T-helper 1 cell (primary cell): ENCODE data around the gene EI24.
"Not testable (repeated sequence)": the region's sequence is repeated elsewhere in the genome, so short reads cannot be mapped to it uniquely, and the experiment has no call there.

Experiments used
- DNase-seq, 5 donors: peaks; one replicate each; pipeline ENCODE4 v3.0.0-alpha.2; 2012 to 2020
- total RNA-seq, 4 donors: gene quantifications; one replicate each; lab custom pipeline; 2026; lab: John Stamatoyannopoulos, UW

EI24 gene
- 18.8 to 29.3 (median 23.8) reads per million in 4 donors for total RNA-seq

- DNase-seq: peak; percentile 68 to 92 (median 80)
Measured at GRCh38 chr11:125568970-125569914, at the start of gene EI24. Gene EI24, plus strand, starts transcription at chr11:125569477. Its CDS starts 3,051 bp downstream, at chr11:125572528.

GRCh38 chr11:125519860-125520834, 49.1 kb upstream of the EI24 start:
- no peak for DNase-seq

- DNase-seq: no peak
Measured at GRCh38 chr11:125525303-125525702, 44.0 kb upstream of the EI24 start.

GRCh38 chr11:125532668-125533067, 36.6 kb upstream of the EI24 start:
- no peak for DNase-seq

DNA sequence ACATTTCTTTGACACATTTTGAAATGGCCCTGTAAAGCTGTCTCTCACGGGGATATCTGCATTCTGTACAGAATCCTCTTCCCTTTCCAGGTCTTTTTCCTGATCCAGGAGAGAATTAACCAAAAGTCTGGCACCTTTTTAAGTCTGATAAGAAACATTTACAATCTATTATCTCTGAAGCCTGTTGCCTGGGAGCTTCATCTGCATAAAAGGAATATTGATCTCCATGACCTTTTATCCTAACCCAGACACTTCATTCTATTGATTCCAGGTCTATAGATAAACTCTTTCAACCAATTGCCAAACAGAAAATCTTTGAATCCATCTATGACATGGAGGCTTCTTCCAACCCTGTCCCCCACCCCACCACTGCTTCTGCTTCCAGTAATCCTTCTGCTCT, 33.7 kb upstream of the EI24 start:
- DNase-seq: no peak

- not testable (repeated sequence) for DNase-seq
Measured at GRCh38 chr11:125536834-125537233, 32.4 kb upstream of the EI24 start.

GRCh38 chr11:125542709-125543108, 26.6 kb upstream of the EI24 start:
- DNase-seq: no peak

- no peak for DNase-seq
Measured at GRCh38 chr11:125550780-125551179, 18.5 kb upstream of the EI24 start.

DNA sequence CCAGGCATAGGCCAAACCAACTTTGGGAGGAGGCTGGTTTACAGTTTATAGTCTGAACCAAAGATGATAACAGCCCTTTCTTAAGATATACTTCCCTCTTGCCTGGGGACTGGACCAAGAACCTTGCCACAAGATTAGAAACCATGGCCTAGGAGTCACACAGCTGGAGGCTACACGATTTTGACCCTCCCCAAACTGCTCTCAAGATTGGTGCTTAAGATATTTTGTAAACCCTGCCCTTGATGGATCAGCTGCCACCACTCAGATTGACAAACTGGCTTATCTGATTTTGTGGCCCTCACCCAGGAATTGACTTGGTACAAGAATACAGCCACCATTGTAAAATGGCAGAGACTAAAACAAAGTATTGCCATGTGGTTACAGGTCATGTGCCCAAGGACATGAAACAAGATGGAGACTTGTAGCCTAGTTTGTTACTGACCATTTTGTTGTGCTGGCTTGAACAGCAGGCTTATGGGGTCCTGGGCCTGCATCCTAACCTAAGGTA, 17.4 kb upstream of the EI24 start:
- no peak for DNase-seq

- no peak for DNase-seq
Measured at GRCh38 chr11:125552927-125553326, 16.4 kb upstream of the EI24 start.

DNA sequence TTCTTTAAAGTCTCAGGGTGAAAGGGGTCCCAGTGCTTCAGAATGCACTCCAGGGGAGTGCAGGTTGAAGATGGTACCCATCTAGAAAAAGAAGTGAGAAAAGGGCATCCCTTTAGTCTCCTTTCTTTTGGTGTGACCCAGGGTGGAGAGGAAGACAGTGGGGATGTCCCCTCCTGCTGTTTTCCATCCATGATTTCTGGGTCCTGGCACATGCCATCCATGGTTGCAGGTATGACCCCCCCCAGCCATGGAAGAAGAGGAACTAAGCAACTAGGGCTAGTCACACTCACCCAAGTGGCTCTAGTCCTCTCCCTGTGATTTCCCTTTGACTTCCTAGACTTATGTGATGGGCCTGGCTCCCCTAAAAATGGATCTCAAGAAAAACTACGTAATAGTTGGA, 15.9 kb upstream of the EI24 start:
- DNase-seq: no peak

DNA sequence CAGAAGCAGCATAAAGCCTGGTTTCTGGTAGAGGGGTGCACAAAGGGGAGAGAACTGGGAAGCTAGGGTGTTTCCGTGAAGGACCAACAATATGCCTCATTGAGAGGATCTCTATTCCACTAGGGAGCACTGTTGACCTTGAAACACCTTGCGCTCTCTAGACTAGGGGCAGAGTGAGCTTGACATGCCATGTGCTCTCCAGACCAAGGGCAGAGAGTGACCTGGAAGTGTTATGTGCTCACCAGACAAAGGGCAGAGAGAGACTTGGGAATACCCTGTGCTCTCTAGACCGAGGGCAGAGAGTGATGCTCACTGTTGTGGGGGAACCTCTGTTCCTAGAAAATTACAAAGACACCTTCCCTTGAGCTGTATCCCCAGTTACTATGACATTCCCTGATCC, 15.2 kb upstream of the EI24 start:
- DNase-seq: no peak

DNA sequence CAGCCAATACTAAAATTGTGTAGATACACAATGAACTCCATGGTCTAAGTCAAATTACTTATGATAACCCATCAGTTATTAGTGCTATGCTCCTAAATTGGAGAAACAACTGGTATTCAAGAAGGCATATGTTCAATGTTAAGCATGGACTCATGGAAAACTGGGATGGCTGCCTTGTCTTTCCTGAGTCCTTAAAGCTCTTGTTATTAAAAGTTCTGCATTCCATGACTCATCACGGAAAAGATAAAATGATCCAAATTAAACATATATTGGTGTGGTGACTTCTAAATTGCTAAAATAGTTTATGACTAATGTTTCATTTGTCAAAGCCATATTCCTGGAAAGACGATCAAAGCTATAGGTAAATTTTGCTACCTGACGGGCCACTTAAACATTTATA, 9.4 kb upstream of the EI24 start:
- DNase-seq: no peak

GRCh38 chr11:125561924-125562323, 7.4 kb upstream of the EI24 start:
- DNase-seq: no peak

DNA sequence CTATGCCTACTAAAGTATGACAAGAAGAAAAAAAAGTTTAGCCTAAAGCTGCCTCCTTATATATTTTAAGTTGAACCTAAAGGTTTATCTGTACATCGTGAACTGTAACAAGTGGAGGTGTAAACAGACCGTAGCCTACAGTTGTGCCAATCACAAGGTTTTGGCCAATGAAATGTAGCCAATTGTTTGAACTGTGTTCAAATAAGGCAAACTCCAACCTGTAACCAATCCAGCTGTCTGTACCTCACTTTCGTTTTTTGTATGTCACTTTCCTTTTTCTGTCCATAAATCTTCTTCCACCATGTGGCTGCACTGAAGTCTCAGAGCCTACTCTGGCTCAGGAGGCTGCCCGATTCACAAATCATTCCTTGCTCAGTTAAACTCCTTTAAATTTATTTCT, 6.8 kb upstream of the EI24 start:
- DNase-seq: no peak

DNA sequence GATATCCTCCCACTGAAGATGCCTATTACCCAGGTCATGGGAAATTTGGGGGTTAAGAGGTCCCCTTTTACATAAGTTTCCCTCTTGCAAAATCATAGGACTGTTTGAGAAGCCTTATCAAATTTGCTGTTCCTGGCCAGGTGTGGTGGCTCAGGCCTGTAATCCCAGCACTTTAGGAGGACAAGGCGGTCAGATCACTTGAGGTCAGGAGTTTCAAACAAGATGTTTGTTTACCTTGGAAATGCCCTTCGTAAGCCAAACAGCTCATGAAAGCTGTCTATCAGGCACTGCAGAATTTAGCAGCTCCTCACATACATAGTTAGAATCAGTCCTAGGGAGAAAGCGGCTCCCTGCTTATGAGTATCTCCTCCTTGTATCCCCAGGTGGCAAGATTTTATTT, 4.9 kb upstream of the EI24 start:
- DNase-seq: no peak

DNA sequence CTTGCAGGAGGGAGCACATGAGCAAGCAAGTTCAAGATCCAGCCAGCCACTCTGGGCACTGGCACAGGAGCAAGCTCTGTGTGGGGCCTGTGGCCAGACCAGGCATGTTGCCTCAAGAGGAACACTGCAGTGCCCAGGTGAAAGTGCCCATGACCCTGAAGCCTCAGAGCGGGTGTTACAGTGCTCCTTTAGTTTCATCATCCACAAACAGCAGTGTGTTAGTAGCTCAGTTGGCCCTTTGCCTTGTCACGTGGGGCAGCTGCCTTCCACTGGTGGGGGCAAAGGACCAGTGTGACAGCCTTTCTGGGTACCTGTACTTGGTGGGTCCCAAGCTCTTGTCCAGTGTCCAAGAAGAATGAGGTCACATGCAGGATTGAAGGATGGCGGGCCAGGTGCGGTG, 3.0 kb upstream of the EI24 start:
- DNase-seq: no peak

GRCh38 chr11:125569915-125570621, 791 bp downstream of the EI24 start:
- DNase-seq: peak in 1 of 5 donors; percentile 20

GRCh38 chr11:125570952-125571351, 1.7 kb downstream of the EI24 start:
- no peak for DNase-seq

GRCh38 chr11:125572916-125573315, 3.6 kb downstream of the EI24 start:
- DNase-seq: no peak

- DNase-seq: not testable (repeated sequence)
Measured at GRCh38 chr11:125577181-125577580, 7.9 kb downstream of the EI24 start.

DNA sequence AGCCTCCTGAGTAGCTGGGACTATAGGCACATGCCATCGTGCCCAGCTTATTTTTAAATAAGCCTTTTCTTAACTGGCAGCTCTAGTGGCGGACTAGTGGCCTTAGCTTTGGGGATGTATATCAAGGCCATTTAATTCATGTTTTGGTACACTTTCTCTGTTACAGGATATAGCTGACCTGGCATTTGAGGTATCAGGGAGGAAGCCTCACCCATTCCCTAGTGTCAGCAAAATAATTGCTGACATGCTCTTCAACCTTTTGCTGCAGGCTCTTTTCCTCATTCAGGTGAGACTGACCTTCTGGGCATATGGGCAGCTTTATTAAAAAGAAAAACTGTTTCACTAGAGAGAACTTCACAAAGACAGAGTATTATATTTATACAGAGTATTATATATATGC, 9.5 kb downstream of the EI24 start:
- DNase-seq: no peak
